A549 (cell line): Measurements from ENCODE around the gene WFS1. TPM values are rescaled to one million over a fixed set of nuclear protein-coding genes. Genes with fewer than 3 reads are reported as not detected.

ENCODE experiments used
- ATAC-seq, 2 experiments: fragments of 200-7000 bp in 1 of 2; fragments of >200 bp in 1 of 2; cut with Nextera tagmentation in 1 of 2; cut with Tn5 transposase in 1 of 2; 3 replicates each; pipeline versions ENCODE4 v1.8.0 to v1.9.1; 2018 to 2020; ENCODE audit warnings: mild to moderate bottlenecking in 1 of 2, moderate library complexity in 1 of 2
- CTCF ChIA-PET: fragments of 300-600 bp; sonication (Branson Sonifier 250); formaldehyde crosslinking; extraction: SDS; loops from one replicate; lab custom pipeline; 2021; ENCODE audit warnings: antibody characterized with exemption, inconsistent platforms; lab: Yijun Ruan, JAX
- POLR2A ChIA-PET: fragments of 350-600 bp; formaldehyde crosslinking; extraction: SDS; loops from one replicate; lab custom pipeline; 2021; ENCODE audit warnings: antibody characterized with exemption, inconsistent platforms; lab: Yijun Ruan, JAX
- DNase-seq, 2 experiments: peaks; one replicate each; pipeline versions ENCODE4 v3.0.0 to v3.0.0-alpha.2; 2011 to 2016; ENCODE audit warnings: low read depth in 1 of 2, low spot score in 1 of 2
- FAIRE-seq: peaks from 2 replicates; lab custom pipeline; 2011; peaks lifted over from hg19 to GRCh38; lab: Jason Lieb, UNC
- H3K27ac ChIP-seq, 2 experiments: fragments of >200 bp; sonication (Bioruptor Twin); formaldehyde crosslinking; 3 replicates each; pipeline ENCODE4 v1.5.1; 2016 to 2017
- H3K4me1 ChIP-seq: fragments of >200 bp; sonication (Bioruptor Twin); formaldehyde crosslinking; 3 replicates; pipeline ENCODE4 v1.6.1; 2016
- H3K4me2 ChIP-seq: fragments of >200 bp; sonication (Bioruptor Twin); formaldehyde crosslinking; 3 replicates; pipeline ENCODE4 v1.6.1; 2016
- H3K4me3 ChIP-seq: fragments of >200 bp; sonication (Bioruptor Twin); formaldehyde crosslinking; 3 replicates; pipeline ENCODE4 v1.5.1; 2016
- H3K9me3 ChIP-seq: fragments of >200 bp; sonication (Bioruptor Twin); formaldehyde crosslinking; 3 replicates; pipeline ENCODE4 v1.6.1; 2016
- BHLHE40 ChIP-seq: IDR thresholded peaks from 2 replicates; pipeline ENCODE4 v1.6.1; 2012; ENCODE audit warnings: low read depth, low read length, inconsistent platforms
- CHD2 ChIP-seq: fragments of 150-350 bp; IDR thresholded peaks from 2 replicates; pipeline ENCODE4 v1.6.1; 2014; ENCODE audit warnings: low read length; ENCODE audit not compliant: partially characterized antibody
- EHF ChIP-seq: fragments of 250-450 bp; sonication (Bioruptor Pico); IDR thresholded peaks from 2 replicates; pipeline ENCODE4 v1.5.0; 2020; ENCODE audit warnings: mild to moderate bottlenecking
- EHMT2 ChIP-seq: fragments of 200-600 bp; sonication (generic); IDR thresholded peaks from 2 replicates; pipeline ENCODE4 v1.6.1; 2016; ENCODE audit warnings: antibody characterized with exemption, low read depth, mild to moderate bottlenecking, moderate library complexity
- FOXS1 ChIP-seq: fragments of 250-450 bp; sonication (Bioruptor Pico); IDR thresholded peaks from 2 replicates; pipeline ENCODE4 v1.5.0; 2020; ENCODE audit warnings: mild to moderate bottlenecking, moderate library complexity
- GATA3 ChIP-seq: IDR thresholded peaks from 2 replicates; pipeline ENCODE4 v1.6.1; 2012; ENCODE audit warnings: borderline replicate concordance
- HEYL ChIP-seq: fragments of 250-450 bp; sonication (Bioruptor Pico); IDR thresholded peaks from 2 replicates; pipeline ENCODE4 v1.8.0; 2021; ENCODE audit warnings: mild to moderate bottlenecking, moderate library complexity
- HOXB13 ChIP-seq: fragments of 250-450 bp; sonication (Bioruptor Pico); IDR thresholded peaks from 2 replicates; pipeline ENCODE4 v1.5.0; 2020; ENCODE audit warnings: low read depth, mild to moderate bottlenecking, moderate library complexity
- HOXB5 ChIP-seq: fragments of 250-450 bp; sonication (Bioruptor Pico); IDR thresholded peaks from 2 replicates; pipeline ENCODE4 v1.5.0; 2020; ENCODE audit warnings: mild to moderate bottlenecking, moderate library complexity
- JUN ChIP-seq, 2 experiments: fragments of >200 bp; sonication (Bioruptor Twin); formaldehyde crosslinking; IDR thresholded peaks; 2 replicates in 1 of 2; 3 replicates in 1 of 2; pipeline ENCODE4 v1.6.1; 2016 to 2017
- JUNB ChIP-seq: fragments of >200 bp; sonication (Bioruptor Twin); formaldehyde crosslinking; IDR thresholded peaks from 2 replicates; pipeline ENCODE4 v1.6.1; 2016
- MAZ ChIP-seq: fragments of 150-350 bp; IDR thresholded peaks from 2 replicates; pipeline ENCODE4 v1.6.1; 2014; ENCODE audit warnings: antibody characterized with exemption, low read depth, low read length, borderline replicate concordance
- PHF8 ChIP-seq: fragments of 200-600 bp; sonication (generic); IDR thresholded peaks from 2 replicates; pipeline ENCODE4 v1.6.1; 2016; ENCODE audit warnings: low read depth, mild to moderate bottlenecking, antibody characterized with exemption, moderate library complexity, borderline replicate concordance
- POLR2AphosphoS2 ChIP-seq: conservative IDR thresholded peaks from 2 replicates; pipeline ENCODE4 v1.6.1; 2012; ENCODE audit warnings: low read length, improper control_type of control experiment, inconsistent platforms
- RAD21 ChIP-seq, 2 experiments: fragments of >200 bp in 1 of 2; sonication (Bioruptor Twin) in 1 of 2; formaldehyde crosslinking in 1 of 2; IDR thresholded peaks in 1 of 2; conservative IDR thresholded peaks in 1 of 2; 2 replicates in 1 of 2; 3 replicates in 1 of 2; pipeline ENCODE4 v1.6.1; 2012 to 2018; ENCODE audit warnings: inconsistent platforms in 1 of 2
- RARB ChIP-seq: fragments of 250-450 bp; sonication (Bioruptor Pico); IDR thresholded peaks from 2 replicates; pipeline ENCODE4 v1.8.0; 2021; ENCODE audit warnings: mild to moderate bottlenecking, moderate library complexity
- RCOR1 ChIP-seq: fragments of 150-350 bp; IDR thresholded peaks from 2 replicates; pipeline ENCODE4 v1.6.1; 2014; ENCODE audit warnings: antibody characterized with exemption, low read length, low read depth
- RFX5 ChIP-seq: fragments of 450-650 bp; IDR thresholded peaks from 2 replicates; pipeline ENCODE4 v1.7.1; 2014; ENCODE audit warnings: antibody characterized with exemption, mild to moderate bottlenecking, moderate library complexity
- RNF2 ChIP-seq: fragments of 200-600 bp; sonication (generic); IDR thresholded peaks from 2 replicates; pipeline ENCODE4 v1.6.1; 2016; ENCODE audit warnings: low read depth, mild to moderate bottlenecking, antibody characterized with exemption, moderate library complexity, borderline replicate concordance
- TP53 ChIP-seq: fragments of 250-450 bp; sonication (Bioruptor Pico); IDR thresholded peaks from 2 replicates; pipeline ENCODE4 v1.5.0; 2021; ENCODE audit warnings: mild to moderate bottlenecking, moderate library complexity
- ZC3H11A ChIP-seq: fragments of 450-650 bp; IDR thresholded peaks from 2 replicates; pipeline ENCODE4 v1.6.1; 2014; ENCODE audit warnings: antibody characterized with exemption, mild to moderate bottlenecking
- ZFP36 ChIP-seq: fragments of 450-650 bp; IDR thresholded peaks from 2 replicates; pipeline ENCODE4 v1.6.1; 2014; ENCODE audit warnings: borderline replicate concordance; ENCODE audit not compliant: partially characterized antibody
- ZNF302 ChIP-seq: fragments of 250-450 bp; sonication (Bioruptor Pico); IDR thresholded peaks from 2 replicates; pipeline ENCODE4 v1.9.0; 2021; ENCODE audit warnings: inconsistent platforms, mild to moderate bottlenecking, moderate library complexity
- ZSCAN20 ChIP-seq: fragments of 250-450 bp; sonication (Bioruptor Pico); IDR thresholded peaks from 2 replicates; pipeline ENCODE4 v1.8.0; 2022; ENCODE audit warnings: mild to moderate bottlenecking, moderate library complexity
- WGBS: methylation state at CpG from one replicate; pipeline ENCODE4 v1.1.6; 2017; ENCODE audit errors: missing lambda C conversion rate; 5-methylcytosine and 5-hydroxymethylcytosine counted together
- polyA plus RNA-seq, 4 experiments: library from polyadenylated mRNA; depleted of rRNA in 3 of 4; stranded (reverse); fragments of >200 nt; fragmentation: RNase III in 1 of 4; extraction: RNeasy Plus Mini Kit Qiagen cat#74134 plus additional on column Dnase treatment in 1 of 4; gene quantifications; 2 replicates in 3 of 4; 3 replicates in 1 of 4; pipeline ENCODE4 v1.2.3, GENCODE V29; 2011 to 2017
- TF ChIP-seq, protein P1 (sequence below): IDR thresholded peaks from 2 replicates; pipeline ENCODE4 v1.6.1; 2012; ENCODE audit warnings: low read depth, borderline replicate concordance
- TF ChIP-seq, protein P2 (sequence below): fragments of 450-650 bp; IDR thresholded peaks from 2 replicates; pipeline ENCODE4 v1.6.1; 2014; ENCODE audit warnings: antibody characterized with exemption
- TF ChIP-seq, protein P3 (sequence below): fragments of 250-450 bp; sonication (Bioruptor Pico); IDR thresholded peaks from 2 replicates; pipeline ENCODE4 v1.5.0; 2020; ENCODE audit warnings: low read depth, mild to moderate bottlenecking, moderate library complexity
- TF ChIP-seq, protein P4 (sequence below): fragments of 250-450 bp; sonication (Bioruptor Pico); IDR thresholded peaks from 2 replicates; pipeline ENCODE4 v1.5.0; 2021; ENCODE audit warnings: mild to moderate bottlenecking, moderate library complexity, borderline replicate concordance
- TF ChIP-seq, protein P5 (sequence below): IDR thresholded peaks from 2 replicates; pipeline ENCODE4 v1.6.1; 2012
- TF ChIP-seq, protein P6 (sequence below): IDR thresholded peaks from 2 replicates; pipeline ENCODE4 v1.6.1; 2012

The WFS1 gene
- polyA plus RNA-seq, 2 of the 4 experiments (the other 2 are of a cell fraction): 8.8 to 13.6 TPM

DNA sequence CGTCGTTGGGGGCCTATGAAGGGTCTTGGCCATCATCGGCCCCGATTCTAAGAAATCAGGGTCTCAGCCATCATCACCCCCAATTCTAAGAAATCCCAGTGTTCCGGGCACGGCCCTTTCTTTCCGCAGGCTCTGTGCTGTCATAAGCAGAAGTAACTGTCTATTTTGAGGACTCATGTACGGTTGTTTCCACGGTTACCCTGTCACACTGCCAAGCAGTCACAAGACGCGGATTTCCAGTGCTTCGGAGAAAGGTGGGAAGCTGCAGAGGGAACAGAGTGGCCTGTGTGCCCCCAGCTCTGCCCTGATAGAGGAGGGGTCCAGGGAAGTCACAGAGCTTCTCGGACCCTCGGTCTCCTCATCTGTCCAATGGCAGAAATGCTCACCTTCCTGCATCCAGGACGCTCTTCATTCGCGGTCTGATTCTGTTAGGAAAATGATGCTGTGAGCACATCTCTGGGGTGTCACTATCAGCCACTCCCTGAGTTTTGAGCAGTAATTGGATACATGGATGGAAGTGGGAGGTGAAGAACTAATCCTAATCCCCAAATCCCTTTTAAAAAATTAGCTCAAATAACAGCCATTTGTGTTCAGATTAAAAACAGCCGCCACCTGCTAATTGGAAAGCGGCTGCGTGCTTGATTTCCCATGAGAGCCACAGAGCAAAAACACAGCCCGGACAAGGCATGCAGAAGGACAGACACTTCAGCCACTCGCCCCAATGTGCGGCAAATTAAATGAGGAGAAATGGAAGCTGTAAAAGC lies 73.1 kb downstream of the WFS1 start:
- WGBS: 89% methylated on average over 23 of the region's 23 CpGs
- Histone ChIP-seq H3K4me3 (no peak overlapping the region), H3K9me3 (no peaks in the 10 kb centered on the region), H3K27ac (peak overlapping the region; percentile 73 to 87; a peak in 4 of 6 replicates), H3K4me1 (peaks cover 20% of the 10 kb centered on the region), H3K4me2 (0 out of 3 replicates have a peak overlapping the region, but pooled peaks have one; percentile 74)
- CTCF ChIA-PET: interaction anchor here (0.7 to 9.1 kb wide), 7 partner anchors 10 to 345 kb away, joined by 3 to 82 read pairs (median 8); no protein-coding TSS in a partner anchor
- ATAC-seq: no peak
- FAIRE-seq: no peak
- TF ChIP-seq RFX5 (no peak), HOXB13 (CRISPR knock-in tag) (no peak), PHF8 (no peak), POLR2AphosphoS2 (no peak), ZSCAN20 (no peak), MAZ (no peak), BHLHE40 (no peak), JUNB (no peak), RCOR1 (no peak), EHMT2 (no peak), ZC3H11A (no peak), ZNF302 (CRISPR knock-in tag) (no peak), FOXS1 (CRISPR knock-in tag) (no peak), RAD21 (conservative IDR thresholded peaks at IDR 0.05 in 1 of 2, IDR thresholded peaks at IDR 0.05 in 1 of 2) (no peak)
- TF ChIP-seq, protein P1, sequence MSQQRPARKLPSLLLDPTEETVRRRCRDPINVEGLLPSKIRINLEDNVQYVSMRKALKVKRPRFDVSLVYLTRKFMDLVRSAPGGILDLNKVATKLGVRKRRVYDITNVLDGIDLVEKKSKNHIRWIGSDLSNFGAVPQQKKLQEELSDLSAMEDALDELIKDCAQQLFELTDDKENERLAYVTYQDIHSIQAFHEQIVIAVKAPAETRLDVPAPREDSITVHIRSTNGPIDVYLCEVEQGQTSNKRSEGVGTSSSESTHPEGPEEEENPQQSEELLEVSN: no peak
- TF ChIP-seq, protein P2, sequence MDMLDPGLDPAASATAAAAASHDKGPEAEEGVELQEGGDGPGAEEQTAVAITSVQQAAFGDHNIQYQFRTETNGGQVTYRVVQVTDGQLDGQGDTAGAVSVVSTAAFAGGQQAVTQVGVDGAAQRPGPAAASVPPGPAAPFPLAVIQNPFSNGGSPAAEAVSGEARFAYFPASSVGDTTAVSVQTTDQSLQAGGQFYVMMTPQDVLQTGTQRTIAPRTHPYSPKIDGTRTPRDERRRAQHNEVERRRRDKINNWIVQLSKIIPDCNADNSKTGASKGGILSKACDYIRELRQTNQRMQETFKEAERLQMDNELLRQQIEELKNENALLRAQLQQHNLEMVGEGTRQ: no peak
- POLR2A ChIA-PET: no interaction called here
- peak in 1 of 2 experiments; percentile 24 for DNase-seq

DNA sequence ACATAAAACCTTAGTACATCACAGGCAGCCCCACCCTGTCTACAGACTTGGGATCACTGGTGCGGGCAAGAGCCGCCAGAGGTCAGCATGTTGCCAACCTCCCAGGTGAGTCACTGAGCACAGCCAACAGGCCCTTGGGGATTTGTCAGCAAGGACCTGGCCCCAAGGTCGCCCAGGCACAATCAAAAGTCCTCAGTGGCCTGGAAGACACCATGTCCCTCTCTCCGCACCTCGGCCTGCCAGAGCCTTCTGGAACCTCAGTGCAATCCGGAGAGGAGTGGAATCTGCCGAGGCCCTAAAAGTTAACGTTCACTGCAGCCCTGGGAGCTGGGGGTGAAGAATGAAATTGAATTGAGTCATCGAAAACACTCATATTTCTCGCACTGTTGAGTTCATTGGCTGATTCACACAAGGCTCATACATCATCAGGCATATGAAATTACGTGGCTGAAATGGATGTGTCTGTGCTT lies 74.3 kb downstream of the WFS1 start:
- POLR2A ChIA-PET: no interaction called here
- ATAC-seq: peak; percentile 96 to 97
- peak overlapping the region; percentile 74 for H3K4me2 ChIP-seq
- no peaks in the 10 kb centered on the region for H3K9me3 ChIP-seq
- WGBS: 3% methylated on average over 10 of the region's 11 CpGs
- H3K4me1 ChIP-seq: peaks cover 20% of the 10 kb centered on the region
- DNase-seq: peak; percentile 85
- peak; percentile 93 for FAIRE-seq
- H3K27ac ChIP-seq: peak overlapping the region; percentile 73 to 87
- CTCF ChIA-PET: interaction anchor here (0.6 to 9.1 kb wide), 9 partner anchors 9 to 978 kb away, joined by 3 to 82 read pairs (median 5); no protein-coding TSS in a partner anchor
- no peak overlapping the region for H3K4me3 ChIP-seq
- TF ChIP-seq, protein P3, sequence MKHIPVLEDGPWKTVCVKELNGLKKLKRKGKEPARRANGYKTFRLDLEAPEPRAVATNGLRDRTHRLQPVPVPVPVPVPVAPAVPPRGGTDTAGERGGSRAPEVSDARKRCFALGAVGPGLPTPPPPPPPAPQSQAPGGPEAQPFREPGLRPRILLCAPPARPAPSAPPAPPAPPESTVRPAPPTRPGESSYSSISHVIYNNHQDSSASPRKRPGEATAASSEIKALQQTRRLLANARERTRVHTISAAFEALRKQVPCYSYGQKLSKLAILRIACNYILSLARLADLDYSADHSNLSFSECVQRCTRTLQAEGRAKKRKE (CRISPR knock-in tag): no peak
- TF ChIP-seq, protein P4, sequence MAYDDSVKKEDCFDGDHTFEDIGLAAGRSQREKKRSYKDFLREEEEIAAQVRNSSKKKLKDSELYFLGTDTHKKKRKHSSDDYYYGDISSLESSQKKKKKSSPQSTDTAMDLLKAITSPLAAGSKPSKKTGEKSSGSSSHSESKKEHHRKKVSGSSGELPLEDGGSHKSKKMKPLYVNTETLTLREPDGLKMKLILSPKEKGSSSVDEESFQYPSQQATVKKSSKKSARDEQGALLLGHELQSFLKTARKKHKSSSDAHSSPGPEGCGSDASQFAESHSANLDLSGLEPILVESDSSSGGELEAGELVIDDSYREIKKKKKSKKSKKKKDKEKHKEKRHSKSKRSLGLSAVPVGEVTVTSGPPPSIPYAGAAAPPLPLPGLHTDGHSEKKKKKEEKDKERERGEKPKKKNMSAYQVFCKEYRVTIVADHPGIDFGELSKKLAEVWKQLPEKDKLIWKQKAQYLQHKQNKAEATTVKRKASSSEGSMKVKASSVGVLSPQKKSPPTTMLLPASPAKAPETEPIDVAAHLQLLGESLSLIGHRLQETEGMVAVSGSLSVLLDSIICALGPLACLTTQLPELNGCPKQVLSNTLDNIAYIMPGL (CRISPR knock-in tag): no peak
- TF ChIP-seq JUN (IDR thresholded peaks at IDR 0.05) (peak in 1 of 2 experiments; percentile 48; a peak in 1 of 5 replicates), ZSCAN20 (no peak), GATA3 (no peak), RNF2 (no peak), RARB (CRISPR knock-in tag) (no peak), FOXS1 (CRISPR knock-in tag) (no peak), CHD2 (no peak), TP53 (CRISPR knock-in tag) (no peak), HEYL (no peak), HOXB5 (no peak), EHF (CRISPR knock-in tag) (no peak), ZFP36 (no peak), PHF8 (no peak), ZC3H11A (no peak), ZNF302 (CRISPR knock-in tag) (no peak)
- TF ChIP-seq, protein P5, sequence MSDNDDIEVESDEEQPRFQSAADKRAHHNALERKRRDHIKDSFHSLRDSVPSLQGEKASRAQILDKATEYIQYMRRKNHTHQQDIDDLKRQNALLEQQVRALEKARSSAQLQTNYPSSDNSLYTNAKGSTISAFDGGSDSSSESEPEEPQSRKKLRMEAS: no peak
- TF ChIP-seq, protein P1: no peak
- TF ChIP-seq, protein P6, sequence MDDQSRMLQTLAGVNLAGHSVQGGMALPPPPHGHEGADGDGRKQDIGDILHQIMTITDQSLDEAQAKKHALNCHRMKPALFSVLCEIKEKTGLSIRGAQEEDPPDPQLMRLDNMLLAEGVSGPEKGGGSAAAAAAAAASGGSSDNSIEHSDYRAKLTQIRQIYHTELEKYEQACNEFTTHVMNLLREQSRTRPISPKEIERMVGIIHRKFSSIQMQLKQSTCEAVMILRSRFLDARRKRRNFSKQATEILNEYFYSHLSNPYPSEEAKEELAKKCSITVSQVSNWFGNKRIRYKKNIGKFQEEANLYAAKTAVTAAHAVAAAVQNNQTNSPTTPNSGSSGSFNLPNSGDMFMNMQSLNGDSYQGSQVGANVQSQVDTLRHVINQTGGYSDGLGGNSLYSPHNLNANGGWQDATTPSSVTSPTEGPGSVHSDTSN: no peak
